Umbilical cord (tissue), 2 donors: ENCODE data around the gene FGFRL1. TPM values are rescaled to one million over a fixed set of nuclear protein-coding genes. Genes with fewer than 3 reads are reported as not detected.

Experiments
- DNase-seq: peaks from one replicate; pipeline ENCODE4 v3.0.0-alpha.2; 2015; ENCODE audit warnings: low spot score
- total RNA-seq: library from RNA; depleted of rRNA; stranded (reverse); fragments of >200 nt; gene quantifications from one replicate; pipeline ENCODE4 v1.2.3, GENCODE V29; 2014; ENCODE audit warnings: low replicate concordance; ENCODE audit not compliant: insufficient read depth

The FGFRL1 gene
- total RNA-seq, 1 donor from 2014 or later: 16.4 TPM

DNA sequence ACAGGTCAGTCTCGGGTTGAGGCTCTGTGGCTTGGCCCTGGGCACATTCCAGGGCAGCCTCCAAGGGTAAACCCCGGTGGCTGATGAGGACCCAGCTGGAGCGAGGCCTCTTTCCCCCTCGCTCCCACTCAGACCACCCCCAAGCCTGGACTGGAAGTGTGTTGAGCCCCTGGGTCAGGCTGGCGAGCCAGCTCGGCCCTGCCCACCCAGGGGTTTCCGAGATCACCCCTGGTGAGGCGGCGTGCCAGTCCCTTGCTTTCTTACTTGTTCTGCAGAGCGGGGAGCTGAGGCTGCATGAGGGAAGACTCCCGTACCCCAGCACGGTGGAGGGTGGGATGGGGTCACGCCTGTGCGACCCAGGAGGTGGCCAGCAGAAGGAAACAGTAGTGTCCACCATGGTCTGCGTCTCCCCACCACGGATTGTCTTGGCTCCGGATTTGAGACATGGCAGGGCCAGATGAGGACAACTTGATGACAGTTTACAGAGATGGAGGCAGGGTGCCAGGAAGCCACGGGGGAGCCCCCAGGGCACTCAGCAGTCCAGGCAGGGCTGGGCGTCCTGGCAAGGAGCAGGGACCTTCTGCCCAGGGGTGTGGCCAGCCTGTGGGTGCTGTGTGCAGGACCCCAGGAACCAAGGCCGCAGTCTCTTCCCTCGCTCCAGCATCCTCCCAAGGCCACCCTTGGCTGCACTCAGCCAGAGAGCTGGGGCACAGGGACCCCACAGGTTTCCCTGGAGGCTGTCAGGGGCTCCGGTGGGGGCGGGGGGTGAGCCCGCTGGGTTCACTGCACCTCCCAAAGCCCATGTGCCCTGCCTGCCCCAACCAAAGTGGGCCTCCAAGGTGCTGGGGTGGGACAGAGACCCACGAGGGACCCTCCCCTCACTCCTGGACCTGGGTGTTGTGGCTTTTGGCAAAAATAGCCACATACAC lies 6.6 kb upstream of the FGFRL1 start:
- no peak for DNase-seq

DNA sequence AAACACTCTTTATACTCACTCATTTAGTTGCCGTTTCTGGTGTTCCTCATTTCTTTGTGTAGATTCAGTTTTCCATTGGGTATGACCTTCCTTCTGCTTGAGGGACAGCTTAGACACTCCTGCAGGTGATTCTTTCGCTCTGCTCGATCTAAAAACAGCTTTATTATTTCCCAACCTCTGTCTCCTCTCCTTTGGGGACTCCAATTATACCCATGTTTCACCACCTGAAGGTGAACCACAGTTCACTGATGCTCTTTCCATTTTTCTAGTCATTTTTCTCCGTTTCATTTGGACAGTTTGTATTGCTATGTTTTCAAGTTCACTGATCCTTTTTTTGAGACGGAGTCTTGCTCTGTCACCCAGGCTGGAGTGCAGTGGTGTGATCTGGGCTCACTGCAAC lies 4.6 kb upstream of the FGFRL1 start:
- no peak for DNase-seq

GRCh38 chr4:1008840-1009541 lies 2.4 kb upstream of the FGFRL1 start:
- no peak for DNase-seq

DNA sequence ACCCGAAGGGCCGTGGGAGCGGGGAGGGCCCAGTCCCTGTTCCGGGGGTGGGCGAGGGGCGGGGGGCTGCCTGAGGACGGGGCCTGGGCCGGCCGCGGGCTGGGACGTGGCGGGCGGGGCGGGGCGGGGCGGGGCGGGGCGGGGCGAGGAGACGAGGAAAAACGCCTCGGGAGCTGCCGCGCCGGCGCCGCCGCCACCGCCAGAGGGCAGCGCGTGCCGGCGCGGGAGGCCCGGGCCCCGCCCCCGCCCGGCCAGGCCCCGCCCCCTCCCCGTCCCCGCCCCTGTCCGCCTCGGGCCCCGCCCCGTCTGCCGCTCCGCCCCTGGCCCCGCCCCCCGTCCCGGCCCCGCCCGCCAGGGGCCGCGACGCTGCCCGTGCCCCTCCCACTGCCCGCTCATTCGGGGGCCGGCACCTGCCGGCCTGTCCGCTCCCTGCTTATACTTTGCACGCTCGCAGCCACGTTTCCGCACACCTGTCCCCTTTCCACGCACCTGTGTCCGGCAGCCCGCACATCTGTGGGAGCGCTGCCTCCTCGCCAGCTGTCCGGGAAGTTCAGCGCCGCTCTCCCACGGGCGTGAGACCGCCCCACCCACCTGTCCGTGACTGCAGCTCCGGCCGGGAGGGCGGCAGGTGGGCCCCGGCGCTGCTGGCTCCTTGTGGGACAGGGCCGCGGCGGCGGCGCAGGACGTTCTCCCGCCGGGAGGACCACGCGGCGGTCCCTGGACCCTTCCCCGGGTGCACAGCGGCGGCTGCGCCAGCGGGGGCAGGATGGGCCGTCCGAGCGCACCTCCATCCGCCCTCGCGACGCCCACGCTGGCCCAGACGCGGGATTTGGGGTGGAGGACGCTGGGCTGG lies 1.7 kb upstream of the FGFRL1 start:
- DNase-seq: peak; percentile 58

DNA sequence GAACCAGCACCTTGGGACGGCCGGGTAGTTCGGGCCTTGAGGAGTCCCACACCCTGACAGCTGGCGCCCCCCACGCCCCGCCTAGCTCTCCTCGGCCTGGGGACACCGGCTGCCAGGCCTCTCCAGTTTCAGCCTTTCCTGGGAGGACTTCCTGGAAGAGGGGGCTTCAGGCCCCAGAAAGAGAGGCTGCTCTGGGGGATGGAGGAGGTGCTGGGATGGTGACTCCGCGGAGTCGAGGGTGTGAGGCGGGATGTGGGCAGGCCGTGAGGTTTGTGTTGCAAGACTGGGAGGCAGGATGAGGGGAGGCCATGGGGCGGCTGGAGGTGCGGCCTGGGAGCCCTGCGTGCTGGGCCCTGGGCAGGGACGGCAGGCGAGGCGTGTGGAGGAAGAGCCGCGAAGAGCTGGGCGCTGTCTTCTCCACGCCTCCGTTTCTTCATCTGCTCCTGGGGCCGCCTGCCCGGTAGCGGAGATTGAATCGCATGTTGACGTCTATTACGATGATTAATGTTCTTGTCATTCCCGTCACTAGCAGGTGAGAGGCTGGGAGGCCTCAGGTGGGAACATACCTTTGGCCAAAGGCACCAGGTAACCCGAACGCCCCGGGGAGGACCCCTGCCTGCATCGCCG lies 918 bp upstream of the FGFRL1 start:
- peak; percentile 85 for DNase-seq

DNA sequence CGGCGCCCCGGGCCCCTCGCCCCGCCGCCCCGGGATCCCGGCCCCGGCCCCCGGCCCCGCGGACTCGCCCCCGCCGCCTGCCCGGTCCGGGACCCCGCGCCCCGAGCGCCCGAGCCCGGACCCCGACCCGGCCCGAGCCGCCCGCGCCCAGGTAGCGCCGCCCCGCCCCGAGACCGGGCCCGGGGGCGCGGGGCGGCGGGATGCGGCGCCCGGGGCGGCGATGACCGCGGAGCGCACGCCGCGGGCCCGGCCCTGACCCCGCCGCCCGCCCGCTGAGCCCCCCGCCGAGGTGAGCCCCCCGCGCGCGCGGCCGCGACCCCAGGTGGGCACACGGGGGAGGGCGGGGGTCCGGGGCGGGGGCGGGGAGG lies 224 bp downstream of the FGFRL1 start:
- no peak for DNase-seq

DNA sequence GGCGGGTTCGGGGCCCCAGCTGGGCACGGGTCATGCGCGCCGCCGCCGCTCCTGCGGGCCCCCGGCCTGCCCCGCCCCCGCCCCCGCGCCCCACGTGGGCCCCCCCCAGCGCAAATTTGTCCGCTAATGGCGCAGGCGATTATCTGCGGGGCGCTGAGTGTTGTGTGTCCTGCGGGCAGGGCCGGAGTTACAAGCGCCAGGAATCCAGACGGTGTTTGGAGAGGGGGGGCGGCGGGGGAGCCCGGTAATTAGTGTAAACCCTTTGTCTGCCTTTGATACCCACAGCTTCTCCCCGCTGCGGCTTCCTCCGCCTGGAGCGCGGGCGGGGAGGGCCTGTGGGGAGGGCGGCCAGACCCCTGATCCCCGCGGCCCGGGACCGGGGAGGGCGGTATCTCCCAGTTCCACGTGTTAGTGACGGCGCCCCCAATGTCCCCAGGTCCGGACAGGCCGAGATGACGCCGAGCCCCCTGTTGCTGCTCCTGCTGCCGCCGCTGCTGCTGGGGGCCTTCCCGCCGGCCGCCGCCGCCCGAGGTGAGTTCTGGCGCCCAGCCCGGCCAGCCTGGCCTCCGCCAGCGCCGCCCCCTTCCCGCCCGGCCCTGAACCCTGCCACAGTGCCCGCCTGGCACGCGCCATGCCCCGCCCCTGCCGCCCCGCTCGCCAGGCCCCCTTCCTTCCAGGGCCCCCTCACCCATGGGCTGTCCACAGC lies 761 bp downstream of the FGFRL1 start:
- DNase-seq: no peak

GRCh38 chr4:1013225-1014073 lies 2.0 kb downstream of the FGFRL1 start:
- DNase-seq: no peak

- no peak for DNase-seq
Measured at GRCh38 chr4:1014291-1015167, 3.1 kb downstream of the FGFRL1 start.

GRCh38 chr4:1015179-1015578 lies 3.8 kb downstream of the FGFRL1 start:
- no peak for DNase-seq

DNA sequence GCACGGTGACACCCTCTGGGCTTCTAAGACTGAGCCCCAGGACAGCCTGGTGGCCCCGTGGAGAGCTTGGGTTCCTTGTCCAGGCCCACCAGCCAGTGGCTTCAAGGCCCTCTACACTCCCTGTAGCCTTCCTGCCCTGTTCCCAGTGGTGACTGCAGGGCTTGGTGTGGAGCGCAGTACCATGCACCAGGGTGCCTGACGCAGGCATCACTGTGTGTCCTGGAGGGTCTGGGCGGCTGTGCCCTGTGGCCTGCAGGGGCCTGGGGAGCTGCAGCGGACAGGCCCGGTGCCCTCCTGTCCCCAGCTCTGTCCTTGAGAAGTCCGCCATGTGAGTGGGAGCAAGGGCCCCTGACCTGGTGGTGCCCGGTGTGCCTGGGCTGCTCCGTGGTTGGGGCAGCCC lies 4.3 kb downstream of the FGFRL1 start:
- no peak for DNase-seq

DNA sequence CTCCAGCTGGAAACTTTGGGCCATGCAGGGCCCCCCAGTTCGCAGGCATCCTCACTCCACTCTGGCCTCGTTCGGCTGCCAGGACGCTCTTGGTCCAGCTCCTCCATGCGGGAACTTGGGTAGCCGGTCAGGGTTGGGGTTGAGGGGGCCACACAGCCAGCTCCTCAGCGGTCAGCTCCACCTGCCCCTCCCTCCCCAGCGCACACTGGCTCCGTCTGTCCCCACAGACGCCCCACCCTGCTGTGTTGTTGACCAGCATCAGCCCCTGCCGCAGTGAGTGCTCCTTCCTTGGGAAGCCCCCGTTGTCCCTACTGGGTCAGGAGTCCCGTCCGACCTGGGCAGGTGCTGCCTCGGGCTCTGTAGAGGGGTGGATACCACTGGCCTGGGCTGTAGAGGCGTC lies 5.8 kb downstream of the FGFRL1 start:
- DNase-seq: no peak

GRCh38 chr4:1017706-1018105 lies 6.3 kb downstream of the FGFRL1 start:
- DNase-seq: no peak

DNA sequence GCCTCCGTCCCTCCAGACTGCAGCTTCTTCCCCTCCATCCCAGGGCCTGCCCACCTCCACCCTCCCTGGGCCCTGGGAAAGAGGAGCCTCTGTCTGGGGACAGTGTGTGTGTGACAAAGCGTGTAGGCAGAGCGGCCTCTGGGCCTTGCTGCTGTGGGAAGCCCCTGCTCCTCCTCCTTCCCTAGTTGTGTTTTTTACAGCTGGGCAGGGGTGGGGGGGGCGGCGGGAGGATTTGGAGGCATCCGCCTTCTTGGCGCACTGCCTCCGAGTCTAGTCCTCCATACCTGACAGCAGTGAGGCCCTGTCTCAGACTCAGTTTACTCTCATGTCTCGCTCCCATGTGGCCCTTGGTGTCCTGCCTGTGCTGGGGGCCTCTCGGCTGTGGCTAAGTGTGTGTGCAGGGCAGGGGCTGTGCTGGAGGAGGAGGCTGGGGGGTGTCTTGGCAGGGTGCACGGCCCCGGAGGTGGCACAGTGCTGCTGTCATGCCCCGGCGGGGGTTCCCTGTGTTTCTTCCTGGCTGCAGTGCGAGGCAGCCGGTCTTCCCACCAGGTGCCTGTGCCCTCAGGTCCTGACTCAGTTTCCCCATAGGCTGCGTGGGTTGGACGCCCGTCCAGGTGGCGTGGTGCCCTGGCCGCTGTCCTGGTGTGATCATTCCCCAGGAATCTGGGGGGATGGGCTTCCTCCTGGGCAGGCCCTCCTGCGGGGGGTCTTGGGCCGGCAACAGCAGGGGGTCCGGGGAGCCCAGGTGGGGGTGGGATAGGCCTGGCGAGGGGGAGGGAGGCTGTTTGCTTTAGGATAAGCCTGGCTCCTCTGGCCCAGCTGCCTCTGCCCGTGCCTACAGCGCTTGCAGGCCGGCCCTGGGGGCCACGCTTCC lies 7.0 kb downstream of the FGFRL1 start:
- DNase-seq: peak; percentile 34

DNA sequence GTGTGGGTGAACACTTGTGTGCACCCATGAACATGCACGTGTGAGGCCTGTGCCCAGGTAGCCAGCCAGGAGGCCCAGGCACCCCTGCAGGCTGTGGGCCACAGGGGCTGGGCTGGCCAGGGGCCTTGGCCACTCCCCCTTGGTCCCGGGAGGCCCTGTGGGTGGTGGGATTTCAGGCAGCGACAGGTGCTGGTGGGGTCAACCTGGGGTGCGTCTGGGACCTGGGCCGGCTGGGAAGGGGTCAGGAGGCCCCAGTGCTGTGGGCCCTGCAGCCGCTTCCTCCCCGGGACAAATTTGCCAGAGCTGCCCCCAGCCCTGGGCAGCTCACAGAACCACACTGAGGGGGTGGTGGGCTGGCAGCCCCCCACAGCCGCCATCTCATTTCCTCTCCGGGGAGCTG lies 7.9 kb downstream of the FGFRL1 start:
- no peak for DNase-seq

DNA sequence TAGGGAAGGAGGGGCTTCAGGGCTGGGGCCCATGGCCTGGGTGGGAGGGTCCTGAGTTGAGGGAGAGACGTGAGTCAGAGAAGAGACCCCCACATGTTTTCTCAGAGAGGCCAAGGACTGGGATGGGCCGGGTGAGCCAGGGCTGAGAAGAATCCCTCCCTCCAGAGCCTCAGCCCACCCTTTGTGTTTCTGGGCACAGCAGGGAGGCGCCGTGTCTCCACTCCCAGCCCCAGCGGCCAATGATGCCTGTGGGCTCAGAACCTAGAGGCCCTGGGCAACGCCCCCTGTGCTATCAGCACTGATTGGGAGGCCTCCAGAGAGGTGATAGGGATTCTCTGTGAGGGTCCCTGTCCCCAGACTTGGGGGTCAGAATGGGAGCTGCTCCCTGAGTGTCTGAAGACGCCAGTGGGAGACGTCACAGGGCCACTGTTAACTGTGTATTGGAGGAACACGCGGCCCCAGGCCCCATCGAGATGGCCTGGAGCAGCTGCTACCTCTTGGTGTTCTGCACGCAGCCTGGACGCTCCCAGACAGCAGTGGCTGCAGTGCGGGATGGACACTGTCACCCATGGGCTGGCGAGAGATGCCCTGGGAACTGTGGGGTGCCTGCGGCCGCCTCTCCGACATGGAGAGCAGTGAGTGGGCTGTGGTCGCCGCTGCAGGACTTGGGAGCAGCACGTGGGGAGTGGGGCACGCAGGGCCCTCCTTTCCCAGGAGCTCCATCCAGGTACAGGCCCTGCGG lies 8.5 kb downstream of the FGFRL1 start:
- peak; percentile 26 for DNase-seq

DNA sequence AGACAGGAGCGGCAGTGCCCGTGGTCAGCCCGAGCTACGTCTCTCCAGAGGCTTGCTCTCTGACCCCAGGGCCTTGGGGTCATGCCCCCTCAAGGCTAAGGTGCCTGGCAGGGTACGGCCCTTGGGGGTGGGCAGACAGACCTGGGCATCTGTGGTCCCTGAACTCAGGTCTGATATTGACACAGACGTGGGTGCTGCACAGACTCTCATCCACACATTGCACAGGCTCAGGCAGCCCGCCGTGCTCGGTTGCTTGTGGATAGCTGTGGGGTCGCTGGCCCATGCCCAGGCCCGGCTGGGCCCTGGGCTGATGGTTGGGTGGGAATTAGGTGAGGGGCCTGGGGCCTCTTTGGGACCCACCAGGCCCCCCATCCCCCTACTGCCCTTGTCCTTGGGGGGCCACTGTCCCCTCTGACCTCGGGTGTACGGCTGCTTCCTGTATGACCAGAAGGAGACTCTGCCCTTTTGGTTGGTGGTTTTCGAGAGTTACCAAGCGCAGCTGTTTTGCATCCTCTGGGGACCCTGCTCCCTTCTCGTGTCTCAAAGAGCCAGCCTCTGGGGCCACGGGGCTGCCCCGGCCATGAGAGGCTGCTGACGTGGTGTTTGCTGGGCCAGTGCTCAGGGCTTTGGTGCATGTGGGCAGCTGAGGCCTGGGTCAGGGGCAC lies 10.1 kb downstream of the FGFRL1 start:
- no peak for DNase-seq
